ENCODE results near the gene TMEM176B.
A peak's percentile ranks its signal among the peaks of the same experiment; 100 is the strongest.

Gene TMEM176B

DNA sequence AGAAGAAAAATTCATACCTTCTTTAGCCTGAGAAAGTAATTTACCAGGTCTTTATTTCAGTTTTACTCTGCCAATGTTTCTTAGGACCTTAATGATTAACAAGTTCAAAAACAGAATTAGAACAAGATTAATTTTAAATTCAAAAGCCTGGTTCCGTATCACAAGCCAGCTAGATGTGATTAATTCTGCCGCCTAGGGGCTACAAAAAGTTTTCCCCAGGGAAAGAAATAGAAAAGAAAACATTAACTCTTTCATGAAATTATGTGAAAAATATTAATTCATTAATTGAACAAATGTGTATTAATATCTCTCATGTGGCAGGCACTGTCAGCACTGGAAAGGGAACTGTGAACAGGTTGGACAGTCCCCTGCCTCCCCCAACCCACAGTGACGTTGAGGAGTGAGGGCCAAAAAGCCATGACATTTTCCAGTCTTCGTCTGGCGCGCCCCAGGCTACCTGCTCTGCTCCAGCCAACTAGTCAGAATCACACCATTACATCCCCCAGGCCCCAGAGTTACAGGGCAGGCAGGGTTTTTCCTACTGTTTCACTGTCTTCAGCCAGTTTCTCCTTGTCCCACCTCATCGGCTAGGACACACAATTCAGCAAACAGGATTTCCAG is 20.5 kb upstream of the TMEM176B start:
- no peak for DNase-seq

DNA sequence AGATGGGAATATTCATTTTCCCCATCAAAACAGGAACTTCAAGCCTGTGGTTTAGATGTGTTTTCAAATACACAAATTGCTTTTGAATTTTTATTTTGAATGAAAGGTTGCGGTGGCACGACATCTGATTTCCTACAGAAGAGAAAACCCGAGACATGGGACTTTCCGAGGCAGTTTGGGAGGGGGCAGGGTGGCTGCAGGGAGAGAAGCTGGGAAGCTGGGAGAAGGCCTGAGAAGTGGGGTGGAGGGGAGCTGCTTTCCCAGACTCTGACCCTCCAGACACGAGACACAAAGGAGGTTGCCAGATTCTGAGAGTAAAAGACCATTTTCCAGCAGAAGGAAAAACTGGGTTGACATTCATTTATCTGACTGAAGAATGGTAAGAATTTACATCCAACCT is 20.0 kb upstream of the TMEM176B start:
- DNase-seq = no peak

DNA sequence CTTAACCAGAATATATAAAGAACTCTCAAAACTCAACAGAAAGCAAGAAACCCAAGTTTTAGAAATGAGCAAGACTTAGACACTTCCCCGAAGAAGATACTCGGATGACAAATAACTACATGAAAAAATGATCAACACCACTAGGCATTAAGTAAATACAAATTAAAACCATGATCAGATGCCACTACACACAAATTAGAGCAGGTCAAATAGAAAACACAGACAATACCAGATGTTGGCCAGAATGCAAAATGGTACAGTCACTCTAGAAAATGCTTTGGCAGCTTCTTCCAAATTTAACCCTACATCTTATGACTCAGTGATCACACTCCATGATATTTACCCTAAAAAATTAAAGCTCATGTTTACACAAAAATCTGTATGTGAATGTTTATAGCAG is 18.8 kb upstream of the TMEM176B start:
- no peak for DNase-seq

DNA sequence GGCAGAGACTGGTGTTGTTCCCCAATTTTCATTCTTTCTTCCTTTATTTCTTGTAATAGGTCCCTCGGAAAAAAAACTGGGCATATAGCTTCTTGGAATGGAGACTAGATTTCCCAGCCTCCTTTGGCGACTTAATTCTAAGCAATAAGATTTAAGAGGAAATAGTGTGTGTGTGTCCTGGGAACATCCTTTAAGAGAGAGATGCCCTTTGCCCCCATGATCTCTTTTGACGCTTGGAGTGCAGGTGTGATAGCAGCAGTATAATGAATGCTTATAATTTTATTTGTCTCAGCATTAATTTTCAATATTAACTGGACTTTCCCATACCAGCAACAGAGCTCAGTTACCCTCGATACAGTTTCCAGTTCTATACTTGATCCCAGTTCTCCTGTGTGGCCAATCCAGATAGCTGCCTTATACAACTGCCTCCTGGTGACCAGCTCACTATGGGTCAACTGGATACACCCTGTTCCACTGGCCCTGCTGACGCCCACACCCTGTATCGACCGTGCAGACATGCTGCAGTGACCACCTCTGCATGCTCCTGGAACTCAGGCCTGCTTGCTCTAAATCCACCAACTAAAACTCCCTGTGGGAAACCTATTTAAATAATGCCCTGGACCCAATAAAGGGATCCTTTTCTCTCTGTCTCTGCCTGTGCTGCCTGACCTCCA is 14.3 kb upstream of the TMEM176B start:
- DNase-seq = no peak

DNA sequence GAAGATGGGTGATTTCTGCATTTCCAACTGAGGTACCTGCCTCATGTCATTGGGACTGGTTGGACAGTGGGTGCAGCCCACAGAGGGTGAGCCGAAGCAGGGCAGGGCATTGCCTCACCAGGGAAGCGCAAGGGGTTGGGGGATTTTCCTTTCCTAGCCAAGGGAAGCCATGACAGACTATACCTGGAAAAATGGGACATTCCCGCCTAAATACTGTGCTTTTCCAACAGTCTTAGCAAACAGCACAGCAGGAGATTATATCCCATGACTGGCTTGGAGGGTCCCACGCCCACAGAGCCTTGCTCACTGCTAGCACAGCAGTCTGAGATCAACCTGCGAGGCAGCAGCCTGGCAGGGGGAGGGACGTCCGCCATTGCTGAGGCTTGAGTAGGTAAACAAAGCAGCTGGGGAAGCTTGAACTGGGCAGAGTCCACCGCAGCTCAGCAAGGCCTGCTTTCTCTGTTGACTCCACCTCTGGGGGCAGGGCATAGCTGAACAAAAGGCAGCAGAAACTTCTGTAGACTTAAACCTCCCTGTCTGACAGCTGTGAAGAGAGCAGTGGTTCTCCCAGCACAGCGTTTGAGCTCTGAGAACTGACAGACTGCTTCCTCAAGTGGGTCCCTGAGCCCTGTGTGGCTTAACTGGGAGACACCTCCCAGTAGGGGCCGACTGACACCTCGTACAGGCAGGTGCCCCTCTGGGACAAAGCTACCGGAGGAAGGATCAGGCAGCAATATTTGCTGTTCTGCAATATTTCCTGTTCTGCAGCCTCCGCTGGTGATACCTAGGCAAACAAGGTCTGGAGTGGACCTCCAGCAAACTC is 7.7 kb upstream of the TMEM176B start:
- peak; percentile 17 for DNase-seq

DNA sequence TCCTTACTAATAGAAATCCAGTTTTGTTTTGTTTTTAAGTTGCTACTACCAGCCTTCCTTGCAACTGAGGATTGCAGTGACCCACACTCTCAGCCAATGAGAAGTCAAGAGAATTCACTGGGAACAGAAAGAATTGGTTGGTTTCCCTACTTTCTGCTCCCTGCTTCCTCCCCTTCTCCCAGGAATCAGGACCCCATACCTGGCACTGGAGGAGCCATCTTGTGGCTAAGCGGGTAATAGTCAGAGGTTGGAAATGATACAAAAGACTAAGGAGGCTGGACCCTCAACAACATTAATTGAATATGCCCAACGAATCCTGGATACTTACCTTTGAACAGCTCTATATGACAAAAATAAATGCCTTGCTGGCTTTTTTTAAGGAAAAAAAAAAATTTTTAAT is 6.7 kb upstream of the TMEM176B start:
- no peak for DNase-seq

DNA sequence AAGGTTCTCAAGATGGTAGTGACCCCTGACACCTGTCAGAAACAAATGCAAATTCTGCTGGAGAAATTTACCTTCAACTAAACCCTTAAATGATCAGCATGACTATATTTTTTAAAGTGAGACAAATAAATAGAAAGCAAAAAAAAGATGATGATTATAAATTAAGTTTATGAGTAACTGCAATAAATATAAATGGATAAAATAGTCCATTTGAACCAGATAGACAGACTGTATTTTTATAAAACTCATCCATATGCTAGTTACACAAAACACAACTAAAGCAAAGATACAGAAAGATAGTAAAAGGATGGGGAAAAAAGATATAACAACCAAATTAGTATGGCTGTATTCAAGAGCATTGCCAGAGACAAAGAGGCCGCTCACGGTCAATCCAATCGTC is 6.3 kb upstream of the TMEM176B start:
- no peak for DNase-seq

DNA sequence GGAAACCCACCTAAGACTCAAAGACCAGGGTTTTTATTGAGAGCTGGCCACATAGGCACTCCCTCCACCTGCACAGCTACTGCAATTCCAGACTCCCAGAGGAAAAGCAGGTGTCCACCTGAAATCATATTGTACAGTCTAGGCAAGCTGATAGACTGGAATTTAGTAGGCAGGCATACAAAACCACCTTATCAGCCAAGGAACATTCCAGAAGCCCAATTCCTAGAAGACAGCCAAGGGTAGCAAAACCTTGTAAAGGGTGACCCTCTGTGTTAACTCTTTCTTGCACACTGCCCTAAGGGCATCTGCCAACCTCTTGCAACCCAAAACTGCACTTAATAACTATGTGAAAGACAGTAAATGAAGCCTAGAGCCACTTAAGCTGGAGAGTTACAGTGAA is 5.7 kb upstream of the TMEM176B start:
- no peak for DNase-seq

DNA sequence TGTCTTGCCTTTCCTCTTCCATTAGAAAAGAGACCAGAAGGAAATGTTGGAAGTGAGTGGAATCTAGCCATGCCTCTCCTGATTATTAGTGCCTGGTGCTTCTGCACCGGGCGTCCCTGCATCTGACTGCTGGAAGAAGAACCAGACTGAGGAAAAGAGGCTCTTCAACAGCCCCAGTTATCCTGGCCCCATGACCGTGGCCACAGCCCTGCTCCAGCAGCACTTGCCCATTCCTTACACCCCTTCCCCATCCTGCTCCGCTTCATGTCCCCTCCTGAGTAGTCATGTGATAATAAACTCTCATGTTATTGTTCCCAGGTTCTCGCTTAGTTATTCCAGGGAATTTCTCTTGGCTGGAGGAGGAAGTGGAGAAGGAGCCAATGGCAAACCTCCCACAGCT is 4.6 kb upstream of the TMEM176B start:
- DNase-seq = no peak

DNA sequence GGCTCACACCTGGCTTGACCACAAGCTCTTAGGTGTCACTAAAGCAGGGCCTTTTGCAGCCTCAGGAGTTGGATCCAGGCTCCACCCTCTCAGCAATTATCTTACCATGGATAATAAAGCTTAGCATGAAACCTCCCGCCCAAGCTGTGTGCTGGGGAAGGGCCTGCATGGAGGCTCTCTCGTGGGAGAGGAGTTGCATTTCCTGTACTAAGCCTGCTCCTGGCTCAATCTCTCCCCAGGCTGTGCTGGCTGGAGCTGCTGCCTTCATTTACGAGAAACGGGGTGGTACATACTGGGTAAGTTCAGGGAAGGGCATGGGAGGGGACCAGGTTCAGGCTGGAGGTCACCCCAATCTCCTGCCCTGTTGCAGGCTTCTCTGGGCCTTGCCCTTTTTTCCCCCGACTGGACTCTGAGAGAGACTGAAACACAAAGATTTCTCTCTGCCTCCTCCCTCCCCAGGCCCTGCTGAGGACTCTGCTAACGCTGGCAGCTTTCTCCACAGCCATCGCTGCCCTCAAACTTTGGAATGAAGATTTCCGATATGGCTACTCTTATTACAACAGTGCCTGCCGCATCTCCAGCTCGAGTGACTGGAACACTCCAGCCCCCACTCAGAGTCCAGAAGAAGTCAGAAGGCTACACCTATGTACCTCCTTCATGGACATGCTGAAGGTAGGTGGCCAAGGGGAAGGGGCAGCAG is 3.1 kb upstream of the TMEM176B start:
- peak; percentile 82 for DNase-seq

DNA sequence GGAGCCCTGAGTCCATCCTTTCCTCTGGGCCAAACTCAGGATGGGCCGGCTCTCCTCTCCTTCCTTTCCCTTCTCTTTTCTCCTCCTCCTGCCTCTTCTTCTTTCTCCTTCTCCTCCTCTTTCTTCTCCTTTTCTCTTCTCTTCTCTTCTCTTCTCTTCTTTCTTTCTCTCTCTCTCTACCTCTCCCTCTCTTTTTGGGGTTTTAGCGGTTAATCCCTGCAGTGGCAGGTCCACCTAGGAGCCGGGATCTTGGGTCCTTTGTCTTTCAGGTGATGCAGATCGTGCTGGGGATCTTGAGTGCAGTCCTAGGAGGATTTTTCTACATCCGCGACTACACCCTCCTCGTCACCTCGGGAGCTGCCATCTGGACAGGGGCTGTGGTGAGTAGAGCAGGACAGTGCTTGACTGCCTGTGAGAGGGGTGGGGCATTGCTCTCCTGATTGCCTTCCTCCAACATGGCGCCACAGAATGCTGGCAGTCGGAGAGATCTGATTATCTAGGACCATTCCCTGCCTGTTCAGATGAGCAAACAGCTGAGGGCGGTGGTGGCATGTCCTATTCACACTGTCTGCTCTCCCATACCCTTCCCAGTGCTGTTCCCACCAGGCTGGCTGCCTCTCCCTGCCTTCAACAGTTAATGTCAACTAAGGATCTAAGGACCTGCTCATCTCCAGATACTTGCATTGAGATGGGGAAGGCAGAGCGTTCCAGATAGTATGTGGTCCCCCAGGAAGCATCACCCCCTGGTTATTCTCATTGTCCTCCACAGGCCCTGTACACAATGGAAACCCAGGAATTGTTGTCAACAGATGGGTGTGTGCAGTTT is 2.0 kb upstream of the TMEM176B start:
- peak; percentile 93 for DNase-seq

DNA sequence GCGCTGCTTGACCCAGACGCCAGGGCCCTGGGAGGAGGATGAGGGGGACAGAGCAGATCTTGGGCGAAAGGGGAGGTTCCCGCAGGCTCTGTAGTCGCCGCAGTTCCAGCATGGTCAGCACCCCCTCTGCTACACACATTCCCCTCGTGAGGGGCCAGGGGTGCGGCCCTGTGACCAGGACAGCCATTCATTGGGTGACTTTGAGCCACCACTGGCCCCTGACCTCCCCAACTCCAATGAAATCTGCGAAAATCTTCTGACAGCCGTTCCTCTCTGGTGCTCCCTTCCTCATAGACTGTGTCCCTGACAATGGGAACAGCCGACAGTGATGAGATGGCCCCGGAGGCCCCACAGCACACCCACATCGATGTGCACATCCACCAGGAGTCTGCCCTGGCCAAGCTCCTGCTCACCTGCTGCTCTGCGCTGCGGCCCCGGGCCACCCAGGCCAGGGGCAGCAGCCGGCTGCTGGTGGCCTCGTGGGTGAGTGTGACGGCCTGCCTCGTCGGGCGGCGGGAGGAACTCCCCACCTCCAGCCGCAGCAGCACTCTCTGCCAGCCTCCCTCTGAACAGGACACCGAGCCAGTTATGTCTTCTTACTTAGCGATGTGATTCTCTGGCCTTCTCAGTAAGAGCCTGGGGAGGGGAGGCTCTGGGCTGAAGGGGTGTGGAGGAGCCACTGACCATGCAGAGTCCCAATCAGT is 1.2 kb upstream of the TMEM176B start:
- DNase-seq = no peak

DNA sequence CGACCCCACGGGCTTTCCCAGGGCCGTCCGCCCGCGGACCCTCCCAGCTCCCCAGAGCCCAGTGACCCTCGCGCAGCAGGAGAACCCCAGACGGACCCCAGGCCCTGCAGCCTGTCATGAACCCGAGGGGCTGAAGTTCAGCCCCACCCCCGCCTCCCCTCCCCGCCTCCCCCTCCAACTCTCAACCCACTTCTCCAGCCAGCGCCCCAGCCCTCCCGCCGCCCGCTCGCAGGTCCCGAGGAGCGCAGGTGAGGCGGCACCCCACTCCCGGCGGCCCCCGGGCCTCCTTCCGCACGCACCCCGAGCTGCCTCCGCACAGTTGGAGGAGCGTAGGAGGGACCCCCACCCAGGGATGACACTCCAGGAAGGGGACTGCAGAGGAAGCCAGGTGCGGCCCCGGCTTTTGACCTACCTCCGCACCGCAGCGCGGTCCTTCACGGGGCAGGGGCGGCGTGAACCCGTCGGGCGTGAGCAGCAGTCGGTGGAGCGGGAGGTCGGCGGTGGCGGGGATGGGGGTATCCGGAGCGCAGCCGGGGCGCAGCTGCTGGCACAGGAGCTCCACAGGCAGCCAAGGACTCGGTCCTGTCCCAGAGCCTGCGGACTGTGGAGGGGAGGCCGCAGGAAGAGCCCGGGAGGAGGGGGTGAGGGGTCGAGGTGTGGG is 547 bp upstream of the TMEM176B start, which contains the start of gene TMEM176A:
TMEM176A (plus strand) TSS at position 189 of the 661 bp plus-strand sequence. CDS start 782 bp downstream, outside the sequence.
- DNase-seq = no peak

DNA sequence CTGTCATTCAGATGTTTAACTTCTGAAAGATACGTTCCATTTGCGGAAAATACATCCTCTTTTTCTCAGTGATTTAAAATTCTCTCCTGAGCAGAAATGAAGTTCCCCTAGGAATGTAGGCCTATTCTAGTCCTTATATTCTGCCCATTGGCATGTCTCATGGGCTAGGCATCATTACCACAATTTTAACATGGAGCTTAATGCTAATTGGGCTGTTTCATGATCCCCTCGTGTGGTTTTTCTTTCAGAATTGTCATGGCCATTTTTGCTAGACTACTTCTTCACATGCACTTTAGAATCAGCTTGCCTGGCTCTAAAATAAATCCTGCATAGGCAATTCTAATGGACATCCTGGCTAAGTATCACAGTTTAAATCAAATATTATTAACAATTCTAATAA is 1.0 kb downstream of the TMEM176B start:
- no peak for DNase-seq

DNA sequence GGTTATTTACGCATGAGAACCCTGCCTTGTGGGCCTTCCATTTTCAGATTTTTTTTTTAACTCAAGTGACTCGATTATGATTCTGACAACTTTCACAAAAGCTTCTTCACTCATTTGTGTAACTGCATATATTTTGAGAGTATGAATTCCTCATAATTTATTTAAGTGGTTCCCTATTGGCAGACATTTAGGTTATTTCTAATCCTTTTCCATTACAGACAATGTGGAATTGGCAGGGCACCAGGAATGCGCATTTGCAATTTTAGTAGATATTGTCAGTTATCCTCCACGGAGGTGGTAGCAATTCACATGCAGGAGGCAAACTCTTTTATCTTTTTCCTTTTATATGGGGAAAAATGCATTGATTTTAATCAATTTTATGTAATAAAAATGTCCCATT is 2.5 kb downstream of the TMEM176B start:
- no peak for DNase-seq

DNA sequence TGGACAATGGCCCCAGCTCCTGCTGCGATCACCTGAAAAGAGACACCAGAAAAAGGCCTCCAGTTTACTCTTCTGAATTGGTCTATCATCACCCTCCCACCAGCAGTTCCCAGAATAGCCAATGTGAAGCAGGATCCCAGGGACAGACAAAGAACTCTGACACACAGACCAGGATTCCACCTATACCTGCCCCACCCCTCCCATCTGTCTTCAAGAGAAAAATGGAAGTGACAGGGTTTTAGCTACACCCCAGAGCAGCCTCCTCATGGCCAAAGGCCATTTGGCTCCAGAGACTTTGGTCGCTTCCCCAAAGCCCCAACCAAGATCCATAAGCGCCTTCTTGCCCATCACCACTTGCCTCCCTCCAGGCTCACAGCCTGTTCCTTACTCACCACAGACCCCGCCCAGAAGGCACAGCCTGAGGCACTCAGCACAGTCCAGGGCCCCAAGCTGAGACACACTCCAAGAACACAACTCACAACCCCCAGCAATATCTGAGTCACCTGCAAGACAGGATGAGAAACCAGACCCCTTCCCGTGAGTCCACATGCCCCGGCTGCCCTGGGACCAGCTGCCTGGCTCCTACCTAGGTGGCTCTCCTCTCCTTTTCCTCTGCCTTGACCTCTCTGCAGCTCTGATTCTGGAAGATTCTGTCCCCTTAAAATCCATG is 6.5 kb downstream of the TMEM176B start:
- DNase-seq = no peak

DNA sequence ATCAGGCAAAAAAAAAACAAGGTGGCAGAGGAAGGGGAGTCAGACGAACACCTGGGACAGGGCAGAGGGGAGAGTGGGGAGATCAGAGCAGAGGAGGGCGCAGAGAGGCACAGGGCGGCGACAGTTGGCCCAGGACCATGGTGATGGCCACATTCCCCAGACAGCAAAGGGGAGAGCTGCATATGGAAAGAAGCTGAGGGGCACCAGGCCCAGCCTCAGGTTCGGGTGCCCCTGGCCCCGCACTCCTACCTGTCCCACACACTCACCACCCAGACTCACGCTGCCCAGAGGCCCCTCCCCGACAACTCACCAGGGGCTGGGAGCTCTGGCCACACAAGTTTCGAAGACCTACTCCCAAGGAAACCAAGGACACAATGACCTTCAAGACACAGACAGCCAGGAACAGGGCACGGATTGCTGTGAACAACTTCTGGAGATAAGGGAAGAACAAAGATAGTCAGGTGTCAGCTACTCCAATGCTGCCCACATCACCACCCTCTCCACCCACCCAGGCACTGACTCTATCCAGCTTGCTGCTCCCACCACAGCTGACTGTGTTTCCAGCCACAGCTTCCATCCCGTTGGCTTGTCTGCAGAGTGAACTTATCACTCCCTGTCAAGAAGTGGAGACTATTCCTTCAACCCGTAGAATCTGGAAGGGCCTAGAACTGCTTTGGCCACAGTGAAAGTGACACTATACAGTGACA is 8.3 kb downstream of the TMEM176B start:
- no peak for DNase-seq

DNA sequence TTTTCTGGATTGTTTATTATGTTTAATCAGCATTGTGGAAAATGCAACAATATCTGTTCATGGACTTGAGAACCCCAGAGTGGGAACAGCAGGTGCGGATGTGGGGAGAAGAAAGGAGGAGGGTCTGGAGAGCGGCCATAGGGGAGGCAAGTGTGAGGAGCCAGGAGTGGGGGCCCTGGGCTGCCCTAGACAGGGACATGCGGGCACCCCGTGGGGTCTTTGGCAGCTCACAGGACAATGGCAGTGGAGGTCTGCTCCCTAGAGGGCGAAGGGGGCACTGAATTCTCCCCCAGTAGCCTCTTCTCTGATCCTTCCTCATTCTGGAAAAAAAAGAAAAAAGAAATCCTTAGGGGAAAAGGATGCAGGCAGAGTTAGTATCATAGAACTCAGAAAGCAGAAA is 8.9 kb downstream of the TMEM176B start:
- no peak for DNase-seq

DNA sequence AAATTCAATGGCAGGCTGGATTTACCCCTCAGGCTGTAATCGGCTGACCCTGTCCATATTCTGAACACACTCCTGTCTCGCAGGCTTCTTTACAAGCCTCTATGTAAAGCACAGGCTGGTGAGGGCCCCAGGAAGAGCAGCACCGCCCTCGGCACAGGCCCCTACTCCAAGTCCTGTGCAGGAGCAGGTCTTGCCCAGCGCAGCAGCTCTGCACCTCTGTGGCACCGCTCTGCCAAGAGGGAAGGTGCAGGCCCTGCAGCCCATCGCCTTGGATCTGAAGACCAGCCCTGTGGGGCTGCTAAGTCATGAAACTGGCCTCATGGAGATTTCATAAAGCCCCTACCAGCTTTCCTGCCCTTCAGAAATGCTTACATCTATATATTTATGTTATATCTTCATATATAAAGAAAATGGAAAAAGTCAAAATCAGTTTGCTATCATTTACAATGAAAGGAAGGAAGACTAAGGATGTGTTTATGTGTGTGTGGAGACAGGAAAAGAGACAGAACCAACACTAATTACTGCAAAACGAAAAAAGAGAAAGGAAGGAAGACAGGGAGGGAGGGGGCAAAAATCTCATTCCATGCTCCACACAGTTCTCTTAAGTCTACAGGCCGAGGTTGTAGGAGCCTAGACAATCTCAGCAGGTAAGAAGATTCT is 9.6 kb downstream of the TMEM176B start:
- no peak for DNase-seq
